ENCODE data around the gene MED13L. TPM values are rescaled to one million over a fixed set of nuclear protein-coding genes. Genes with fewer than 3 reads are reported as not detected.

Gene MED13L
- polyA plus RNA-seq, 1 of the 3 experiments (the other 2 are of a cell fraction), result 17.1 TPM

DNA sequence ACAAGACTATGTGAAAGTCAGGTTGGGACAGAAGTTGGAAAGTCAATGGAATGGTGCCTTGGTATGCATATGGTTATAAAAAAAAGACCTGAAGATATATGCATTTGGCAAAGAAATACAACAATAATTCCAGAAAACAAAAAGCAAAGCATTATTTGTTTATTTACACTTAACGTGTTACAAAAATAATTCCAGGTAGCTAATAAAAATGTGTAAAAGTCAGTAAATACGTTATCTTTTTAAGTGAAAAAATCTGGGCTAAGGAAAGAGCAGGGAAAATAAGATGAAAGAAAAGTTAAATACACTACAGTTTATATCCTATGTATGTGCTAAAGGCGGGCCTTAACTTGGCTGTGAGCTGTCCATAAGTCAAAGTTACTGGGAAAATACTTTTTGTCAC is 266.3 kb downstream of the MED13L start (continued):
- TF ChIP-seq ZBTB33 (IDR thresholded peaks at IDR 0.05; ENCODE audit: borderline replicate concordance, low read depth), result no peak
- no peak for TF ChIP-seq ELF1 (IDR thresholded peaks at IDR 0.05)

DNA sequence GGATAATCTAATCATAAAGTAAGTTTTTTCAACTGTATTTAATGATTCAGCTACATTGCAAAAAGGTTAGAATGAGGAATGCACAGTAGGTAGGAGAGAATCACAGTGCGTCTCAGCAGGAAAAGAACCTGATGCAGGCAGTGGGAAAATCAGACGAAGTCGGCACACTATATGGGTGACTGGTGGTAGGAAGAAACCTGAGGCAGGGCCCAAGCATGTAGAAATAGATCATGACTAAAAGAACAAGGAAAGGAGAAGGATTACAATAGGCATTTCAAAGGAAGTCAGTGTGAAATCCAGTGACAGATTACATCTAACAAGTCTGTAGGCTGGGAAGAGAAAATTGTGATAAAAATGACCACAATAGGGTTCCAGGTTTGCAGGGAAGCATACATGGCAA is 267.0 kb downstream of the MED13L start:
- 98% methylated on average over 3 of the region's 3 CpGs for WGBS (ENCODE audit: low lambda C conversion rate)
- Histone ChIP-seq H2AFZ (ENCODE audit: low read depth) (no peak overlapping the region), H3K27me3 (ENCODE audit: insufficient read depth) (no peaks in the 10 kb centered on the region), H4K20me1 (ENCODE audit: insufficient read depth) (no peaks in the 10 kb centered on the region), H3K4me3 (ENCODE audit: low read depth in 2 of 2, low read length in 1 of 2) (no peak overlapping the region), H3K9ac (no peak overlapping the region), H3K79me2 (ENCODE audit: insufficient read depth) (peaks cover 54% of the 10 kb centered on the region), H3K9me3 (no peaks in the 10 kb centered on the region), H3K36me3 (replicated peaks in 1 of 2; ENCODE audit: control insufficient read depth in 1 of 2, insufficient read depth in 2 of 2, low read length in 1 of 2) (peaks cover 77 to 90% of the 10 kb centered on the region in 2 experiments), H3K4me2 (no peak overlapping the region), H3K9me2 (no peaks in the 10 kb centered on the region), H3K4me1 (ENCODE audit: control insufficient read depth in 1 of 2, insufficient read depth in 2 of 2, low read depth in 1 of 2, low read length in 1 of 2) (no peaks in the 10 kb centered on the region), H3K27ac (ENCODE audit: low read depth in 2 of 2, low read length in 1 of 2) (no peak overlapping the region), H3F3A (replicated peaks; ENCODE audit: insufficient read depth) (peaks cover 7% of the 10 kb centered on the region)
- ChIA-PET CTCF (interaction anchor here (1.4 kb wide), 1 partner anchor 12 kb away, joined by 5 read pairs; no protein-coding TSS in a partner anchor), POLR2A (no interaction called here)
- DNase-seq, result no peak
- TF ChIP-seq RAD21 (IDR thresholded peaks at IDR 0.05; ENCODE audit: low read length) (no peak), GATA2 (CRISPR knock-in tag; IDR thresholded peaks at IDR 0.05) (no peak), TEAD4 (IDR thresholded peaks at IDR 0.05; ENCODE audit: borderline replicate concordance, insufficient read depth) (no peak), ELF1 (IDR thresholded peaks at IDR 0.05) (no peak), FOXM1 (IDR thresholded peaks at IDR 0.05; ENCODE audit: low read depth) (no peak), TCF12 (IDR thresholded peaks at IDR 0.05) (no peak), FOSL2 (IDR thresholded peaks at IDR 0.05; ENCODE audit: borderline replicate concordance, low read depth) (no peak), RFX5 (IDR thresholded peaks at IDR 0.05; ENCODE audit: low read length) (no peak), MXI1 (IDR thresholded peaks at IDR 0.05; ENCODE audit: low read depth, low read length) (no peak), CHD2 (IDR thresholded peaks at IDR 0.05; ENCODE audit: low read length, partially characterized antibody) (no peak), RXRA (IDR thresholded peaks at IDR 0.05; ENCODE audit: borderline replicate concordance, low read depth) (no peak), NRF1 (IDR thresholded peaks at IDR 0.05; ENCODE audit: low read depth, low read length) (no peak), SMC3 (IDR thresholded peaks at IDR 0.05; ENCODE audit: low read depth, low read length) (no peak), REST (IDR thresholded peaks at IDR 0.05; ENCODE audit: low read depth, low read length) (no peak)
- TF ChIP-seq, protein P1, sequence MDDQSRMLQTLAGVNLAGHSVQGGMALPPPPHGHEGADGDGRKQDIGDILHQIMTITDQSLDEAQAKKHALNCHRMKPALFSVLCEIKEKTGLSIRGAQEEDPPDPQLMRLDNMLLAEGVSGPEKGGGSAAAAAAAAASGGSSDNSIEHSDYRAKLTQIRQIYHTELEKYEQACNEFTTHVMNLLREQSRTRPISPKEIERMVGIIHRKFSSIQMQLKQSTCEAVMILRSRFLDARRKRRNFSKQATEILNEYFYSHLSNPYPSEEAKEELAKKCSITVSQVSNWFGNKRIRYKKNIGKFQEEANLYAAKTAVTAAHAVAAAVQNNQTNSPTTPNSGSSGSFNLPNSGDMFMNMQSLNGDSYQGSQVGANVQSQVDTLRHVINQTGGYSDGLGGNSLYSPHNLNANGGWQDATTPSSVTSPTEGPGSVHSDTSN (IDR thresholded peaks at IDR 0.05), result no peak
- TF ChIP-seq, protein P2, sequence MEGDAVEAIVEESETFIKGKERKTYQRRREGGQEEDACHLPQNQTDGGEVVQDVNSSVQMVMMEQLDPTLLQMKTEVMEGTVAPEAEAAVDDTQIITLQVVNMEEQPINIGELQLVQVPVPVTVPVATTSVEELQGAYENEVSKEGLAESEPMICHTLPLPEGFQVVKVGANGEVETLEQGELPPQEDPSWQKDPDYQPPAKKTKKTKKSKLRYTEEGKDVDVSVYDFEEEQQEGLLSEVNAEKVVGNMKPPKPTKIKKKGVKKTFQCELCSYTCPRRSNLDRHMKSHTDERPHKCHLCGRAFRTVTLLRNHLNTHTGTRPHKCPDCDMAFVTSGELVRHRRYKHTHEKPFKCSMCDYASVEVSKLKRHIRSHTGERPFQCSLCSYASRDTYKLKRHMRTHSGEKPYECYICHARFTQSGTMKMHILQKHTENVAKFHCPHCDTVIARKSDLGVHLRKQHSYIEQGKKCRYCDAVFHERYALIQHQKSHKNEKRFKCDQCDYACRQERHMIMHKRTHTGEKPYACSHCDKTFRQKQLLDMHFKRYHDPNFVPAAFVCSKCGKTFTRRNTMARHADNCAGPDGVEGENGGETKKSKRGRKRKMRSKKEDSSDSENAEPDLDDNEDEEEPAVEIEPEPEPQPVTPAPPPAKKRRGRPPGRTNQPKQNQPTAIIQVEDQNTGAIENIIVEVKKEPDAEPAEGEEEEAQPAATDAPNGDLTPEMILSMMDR (IDR thresholded peaks at IDR 0.05), result no peak

Measured in SK-N-SH (cell line).